ENCODE results near the gene FUT8. TPM values are rescaled to one million over a fixed set of nuclear protein-coding genes. Genes with fewer than 3 reads are reported as not detected.

FUT8 gene
- total and polyA plus RNA-seq, 7 donors, result 3.2 to 8.6 (median 5.5) TPM

DNA sequence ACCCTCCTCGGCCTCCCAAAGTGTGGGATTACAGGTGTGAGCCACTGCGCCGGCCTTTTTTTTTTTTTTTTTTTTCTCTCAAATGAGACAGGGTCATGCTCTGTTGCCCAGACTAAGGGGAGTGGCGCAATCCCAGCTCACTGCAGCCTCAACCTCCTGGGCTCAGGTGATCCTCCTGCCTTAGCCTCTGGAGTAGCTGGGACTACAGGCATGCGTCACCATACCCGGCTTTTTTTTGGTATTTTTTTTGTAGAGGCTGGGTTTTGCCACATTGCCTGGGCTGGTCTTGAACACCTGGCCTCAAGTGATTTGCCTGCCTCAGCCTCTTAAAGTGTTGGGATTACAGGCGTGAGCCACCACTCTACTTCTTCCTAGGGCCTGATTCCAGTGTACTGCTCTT, 18.7 kb downstream of the FUT8 start:
- Histone ChIP-seq H3K9me3 (no peaks in the 10 kb centered on the region), H3K4me1 (no peaks in the 10 kb centered on the region), H3K27me3 (ENCODE audit: insufficient read depth in 3 of 3, low read length in 2 of 3) (no peaks in the 10 kb centered on the region), H3K36me3 (ENCODE audit: insufficient read depth in 1 of 2, low read depth in 1 of 2) (no peaks in the 10 kb centered on the region), H3K27ac (no peak overlapping the region), H3K4me3 (no peak overlapping the region)
- DNase-seq (no peak), ATAC-seq (no peak)
- intact Hi-C loops (cut with DNase I), result no loop called here
- TF ChIP-seq, protein P1, sequence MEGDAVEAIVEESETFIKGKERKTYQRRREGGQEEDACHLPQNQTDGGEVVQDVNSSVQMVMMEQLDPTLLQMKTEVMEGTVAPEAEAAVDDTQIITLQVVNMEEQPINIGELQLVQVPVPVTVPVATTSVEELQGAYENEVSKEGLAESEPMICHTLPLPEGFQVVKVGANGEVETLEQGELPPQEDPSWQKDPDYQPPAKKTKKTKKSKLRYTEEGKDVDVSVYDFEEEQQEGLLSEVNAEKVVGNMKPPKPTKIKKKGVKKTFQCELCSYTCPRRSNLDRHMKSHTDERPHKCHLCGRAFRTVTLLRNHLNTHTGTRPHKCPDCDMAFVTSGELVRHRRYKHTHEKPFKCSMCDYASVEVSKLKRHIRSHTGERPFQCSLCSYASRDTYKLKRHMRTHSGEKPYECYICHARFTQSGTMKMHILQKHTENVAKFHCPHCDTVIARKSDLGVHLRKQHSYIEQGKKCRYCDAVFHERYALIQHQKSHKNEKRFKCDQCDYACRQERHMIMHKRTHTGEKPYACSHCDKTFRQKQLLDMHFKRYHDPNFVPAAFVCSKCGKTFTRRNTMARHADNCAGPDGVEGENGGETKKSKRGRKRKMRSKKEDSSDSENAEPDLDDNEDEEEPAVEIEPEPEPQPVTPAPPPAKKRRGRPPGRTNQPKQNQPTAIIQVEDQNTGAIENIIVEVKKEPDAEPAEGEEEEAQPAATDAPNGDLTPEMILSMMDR (IDR thresholded peaks at IDR 0.05), result no peak
- 97 to 100% (median 99%) methylated on average over 6 to 7 of the region's 7 CpGs for WGBS, 3 donors

DNA sequence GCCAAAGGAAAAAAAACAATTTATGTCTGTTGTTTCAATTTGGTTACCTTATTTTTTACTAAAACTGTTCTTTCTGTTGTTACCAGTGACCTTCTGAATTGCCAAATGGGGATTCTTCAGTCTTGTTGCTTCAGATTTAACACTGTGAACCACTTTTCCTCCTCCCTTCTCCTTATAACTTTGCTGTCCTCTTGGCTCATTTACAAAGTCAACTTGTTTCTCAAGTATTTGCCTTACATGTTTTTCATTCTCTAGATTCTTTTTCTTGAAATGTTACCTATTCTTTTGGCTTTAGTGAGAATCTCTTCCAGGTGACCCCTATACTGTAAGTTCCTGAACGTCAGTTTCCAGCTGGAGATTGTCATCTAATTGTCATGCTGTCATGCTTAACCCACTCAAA, 19.4 kb downstream of the FUT8 start:
- no peaks in the 10 kb centered on the region for H3K4me1 ChIP-seq
- H3K27ac ChIP-seq, result no peak overlapping the region
- ATAC-seq, result no peak
- no peaks in the 10 kb centered on the region for H3K27me3 ChIP-seq (ENCODE audit: insufficient read depth in 3 of 3, low read length in 2 of 3)
- no peaks in the 10 kb centered on the region for H3K9me3 ChIP-seq
- TF ChIP-seq, protein P1 (IDR thresholded peaks at IDR 0.05), result no peak
- no peak for DNase-seq
- H3K36me3 ChIP-seq (ENCODE audit: insufficient read depth in 1 of 2, low read depth in 1 of 2), result no peaks in the 10 kb centered on the region
- WGBS, 3 donors, result 50 to 66% (median 54%) methylated on average over 1 of the region's 1 CpG
- intact Hi-C loops (cut with DNase I), result no loop called here
- H3K4me3 ChIP-seq, result no peak overlapping the region

DNA sequence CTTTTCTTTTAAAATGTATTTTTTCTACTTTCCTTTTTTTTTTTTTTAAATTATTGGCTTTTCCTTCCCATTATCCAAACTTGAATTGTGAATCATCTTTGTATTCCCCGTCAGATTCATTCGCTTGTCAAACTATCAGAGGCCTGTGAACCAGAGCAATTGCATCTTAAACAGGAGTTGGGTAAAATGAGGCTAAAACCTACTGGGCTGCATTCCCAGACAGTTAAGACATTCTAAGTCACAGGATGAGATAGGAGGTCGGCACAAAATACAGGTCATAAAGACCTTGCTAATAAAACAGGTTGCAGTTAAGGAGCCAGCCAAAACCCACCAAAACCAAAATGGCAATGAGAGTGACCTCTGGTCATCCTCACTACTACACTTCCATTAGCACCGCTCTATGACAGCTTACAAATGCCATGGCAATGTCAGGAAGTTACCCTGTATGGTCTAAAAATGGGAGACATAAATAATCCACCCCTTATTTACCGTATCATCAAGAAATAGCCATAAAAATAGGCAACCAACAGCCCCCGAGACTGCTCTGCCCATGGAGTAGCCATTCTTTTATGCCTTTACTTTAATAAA, 19.9 kb downstream of the FUT8 start:
- H3K27ac ChIP-seq, result no peak overlapping the region
- no peaks in the 10 kb centered on the region for H3K4me1 ChIP-seq
- H3K4me3 ChIP-seq, result no peak overlapping the region
- ATAC-seq, result no peak
- H3K27me3 ChIP-seq (ENCODE audit: insufficient read depth in 3 of 3, low read length in 2 of 3), result no peaks in the 10 kb centered on the region
- TF ChIP-seq, protein P1 (IDR thresholded peaks at IDR 0.05), result no peak
- no peaks in the 10 kb centered on the region for H3K36me3 ChIP-seq (ENCODE audit: insufficient read depth in 1 of 2, low read depth in 1 of 2)
- H3K9me3 ChIP-seq, result no peaks in the 10 kb centered on the region
- intact Hi-C loops (cut with DNase I), result no loop called here
- 66 to 78% (median 66%) methylated on average over 6 of the region's 6 CpGs for WGBS, 3 donors
- no peak for DNase-seq

DNA sequence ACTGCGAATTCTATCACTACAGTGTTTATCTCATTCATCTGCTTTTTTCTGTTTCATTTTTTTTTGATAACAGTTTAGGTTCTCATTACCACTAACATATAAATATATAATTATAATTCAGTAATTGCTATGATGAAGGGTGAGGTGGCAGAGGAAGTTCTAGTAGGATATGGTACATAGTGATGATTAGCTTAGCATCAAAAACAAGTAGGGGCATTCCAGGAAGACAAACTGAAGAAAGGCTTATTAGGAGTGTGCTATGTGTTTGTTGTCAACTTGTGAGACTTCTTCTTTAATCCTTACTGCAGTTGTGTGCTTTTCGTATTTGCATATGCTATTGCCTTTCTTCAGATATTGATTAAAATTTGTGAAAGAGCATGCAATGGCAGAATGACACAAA, 20.6 kb downstream of the FUT8 start:
- no peak for ATAC-seq

More for the DNA sequence above, 20.6 kb downstream of the FUT8 start:
- WGBS, 3 donors, result 90 to 98% (median 95%) methylated on average over 2 of the region's 2 CpGs
- DNase-seq, result no peak
- Histone ChIP-seq H3K9me3 (no peaks in the 10 kb centered on the region), H3K36me3 (ENCODE audit: insufficient read depth in 1 of 2, low read depth in 1 of 2) (no peaks in the 10 kb centered on the region), H3K27ac (no peak overlapping the region), H3K27me3 (ENCODE audit: insufficient read depth in 3 of 3, low read length in 2 of 3) (no peaks in the 10 kb centered on the region), H3K4me3 (no peak overlapping the region), H3K4me1 (no peaks in the 10 kb centered on the region)
- TF ChIP-seq, protein P1 (IDR thresholded peaks at IDR 0.05), result no peak
- intact Hi-C loops (cut with DNase I), result no loop called here
